ENCODE data around the gene ATP8B1. TPM values are rescaled to one million over a fixed set of nuclear protein-coding genes. Genes with fewer than 3 reads are reported as not detected.

Gene ATP8B1
- total and polyA plus RNA-seq, 4 experiments from 2014 or later = 0.24 TPM; not detected in 3

DNA sequence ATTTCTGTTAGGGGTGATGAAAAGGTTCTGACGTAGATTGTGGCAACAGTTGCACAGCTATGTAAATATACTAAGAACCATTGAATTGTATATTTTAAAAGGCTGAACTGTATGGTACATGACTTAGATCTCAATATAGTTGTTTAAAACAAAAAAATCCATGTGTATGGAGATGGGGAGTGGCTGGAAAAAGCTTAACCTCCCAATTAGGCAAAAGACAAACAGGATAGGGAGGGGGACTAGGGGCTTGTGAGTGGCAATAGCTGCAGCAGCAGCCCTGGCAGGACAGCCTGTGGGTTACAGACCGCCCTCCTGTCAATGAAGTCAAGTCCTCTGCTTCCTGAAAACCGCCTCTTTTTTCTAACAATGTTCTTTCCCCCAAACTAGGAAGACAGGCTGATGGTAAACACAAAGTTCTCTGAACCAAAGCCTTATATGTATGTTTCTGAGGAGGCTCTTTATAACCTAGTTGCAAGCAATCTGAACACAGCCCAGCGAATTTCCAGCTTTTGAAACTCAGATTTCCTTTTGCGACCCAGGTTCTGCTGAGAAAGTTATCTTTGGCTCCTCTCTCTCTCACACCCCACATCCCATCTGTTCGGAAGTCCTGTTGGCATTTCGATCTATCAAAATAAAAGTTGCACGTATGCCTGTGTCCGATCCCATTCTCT, 10.3 kb downstream of the ATP8B1 start:
- DNase-seq = no peak
- ChIA-PET POLR2A (ENCODE audit: partially characterized antibody) (no interaction called here), CTCF (ENCODE audit: partially characterized antibody) (no interaction called here)
- Histone ChIP-seq H3K27ac (ENCODE audit: low read depth, low read length) (no peak overlapping the region), H3K36me3 (ENCODE audit: insufficient read depth, low read length) (no peaks in the 10 kb centered on the region), H3K4me1 (ENCODE audit: insufficient read depth, low read length) (no peaks in the 10 kb centered on the region), H3K9me3 (ENCODE audit: control insufficient read depth in 1 of 2, low read length in 2 of 2) (no peaks in the 10 kb centered on the region), H3K4me3 (ENCODE audit: low read length in 2 of 2) (no peak overlapping the region), H3K27me3 (ENCODE audit: insufficient read depth, low read length) (no peaks in the 10 kb centered on the region)
- H3K27me3 Mint-ChIP-seq = peaks cover 7 to 9% of the 10 kb centered on the region in 2 donors
- H3K4me3 Mint-ChIP-seq = no peak overlapping the region
- peaks cover 0 to 11% (median 4%) of the 10 kb centered on the region in 8 donors for H3K9me3 Mint-ChIP-seq
- intact Hi-C loops (cut with micrococcal nuclease) = no loop called here
- H3K27ac Mint-ChIP-seq = no peak overlapping the region
- no peaks in the 10 kb centered on the region for H3K4me1 Mint-ChIP-seq
- H3K36me3 Mint-ChIP-seq = peaks cover 0 to 3% of the 10 kb centered on the region in 2 donors

DNA sequence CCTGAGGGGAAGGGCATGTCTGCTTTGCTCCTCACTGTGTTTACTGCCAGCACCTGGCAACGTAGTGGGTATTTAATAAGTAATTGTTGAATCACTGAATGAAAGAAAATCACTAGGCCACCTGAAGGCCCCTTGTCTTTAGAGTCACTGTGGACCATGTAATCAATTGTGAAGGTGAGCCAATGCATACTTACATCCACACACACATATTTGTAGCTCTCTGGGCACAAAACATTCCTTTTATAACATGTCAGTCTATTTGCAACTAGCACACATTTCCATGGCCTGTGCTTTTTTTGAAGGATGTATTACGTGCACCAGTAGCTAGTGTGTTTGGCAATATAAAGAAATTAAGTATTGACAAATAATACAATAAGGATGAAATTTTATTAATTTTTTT, 11.2 kb downstream of the ATP8B1 start:
- no peaks in the 10 kb centered on the region for H3K4me1 ChIP-seq (ENCODE audit: insufficient read depth, low read length)
- Mint-ChIP-seq H3K4me3 (no peak overlapping the region), H3K9me3 (peaks cover 0 to 11% (median 4%) of the 10 kb centered on the region in 8 donors), H3K36me3 (peaks cover 0 to 3% of the 10 kb centered on the region in 2 donors), H3K27me3 (peaks cover 7 to 9% of the 10 kb centered on the region in 2 donors), H3K27ac (no peak overlapping the region), H3K4me1 (no peaks in the 10 kb centered on the region)
- no peak overlapping the region for H3K4me3 ChIP-seq (ENCODE audit: low read length in 2 of 2)
- ChIA-PET POLR2A (ENCODE audit: partially characterized antibody) (no interaction called here), CTCF (ENCODE audit: partially characterized antibody) (no interaction called here)
- intact Hi-C loops (cut with micrococcal nuclease) = no loop called here
- H3K36me3 ChIP-seq (ENCODE audit: insufficient read depth, low read length) = no peaks in the 10 kb centered on the region
- H3K27me3 ChIP-seq (ENCODE audit: insufficient read depth, low read length) = no peaks in the 10 kb centered on the region
- no peak for DNase-seq
- H3K27ac ChIP-seq (ENCODE audit: low read depth, low read length) = no peak overlapping the region
- H3K9me3 ChIP-seq (ENCODE audit: control insufficient read depth in 1 of 2, low read length in 2 of 2) = no peaks in the 10 kb centered on the region

DNA sequence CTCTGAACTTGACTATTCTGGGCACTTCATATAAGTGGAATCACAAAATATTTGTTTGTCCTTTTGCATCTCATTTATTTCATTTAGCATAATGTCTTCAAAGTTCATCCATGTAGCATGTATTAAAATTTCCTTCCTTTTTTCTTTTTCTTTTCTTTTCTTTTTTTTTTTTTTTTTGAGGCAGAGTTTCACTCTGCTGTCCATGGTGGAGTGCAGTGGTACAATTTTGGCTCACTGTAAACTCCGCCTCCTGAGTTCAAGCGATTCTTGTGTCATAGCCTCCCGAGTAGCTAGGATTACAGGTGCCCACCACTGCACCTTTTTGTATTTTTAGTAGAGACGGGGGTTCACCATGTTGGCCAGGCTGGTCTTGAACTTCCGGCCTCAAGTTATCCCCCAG, 11.9 kb downstream of the ATP8B1 start:
- peaks cover 0 to 11% (median 4%) of the 10 kb centered on the region in 8 donors for H3K9me3 Mint-ChIP-seq
- POLR2A ChIA-PET (ENCODE audit: partially characterized antibody) = no interaction called here

DNA sequence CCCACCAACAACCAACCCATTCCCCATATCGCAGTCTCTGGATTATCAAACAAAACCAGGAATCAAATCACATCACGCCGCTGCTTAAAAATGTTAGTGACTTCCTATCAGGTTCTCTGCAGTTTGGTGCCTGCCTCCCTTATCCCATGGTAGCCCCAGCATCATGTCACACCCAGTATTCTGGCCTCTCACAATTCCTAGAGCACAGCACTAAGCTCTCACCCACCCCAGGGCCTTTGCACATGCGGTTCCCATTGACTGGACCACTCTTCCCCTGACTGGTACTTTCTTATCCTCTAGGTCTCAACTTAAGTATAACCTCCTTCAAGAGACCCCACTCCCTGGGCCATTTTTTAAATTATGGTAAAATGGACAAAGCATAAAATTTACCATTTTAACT, 12.8 kb downstream of the ATP8B1 start:
- Histone ChIP-seq H3K27ac (ENCODE audit: low read depth, low read length) (no peak overlapping the region), H3K9me3 (ENCODE audit: control insufficient read depth in 1 of 2, low read length in 2 of 2) (no peaks in the 10 kb centered on the region), H3K36me3 (ENCODE audit: insufficient read depth, low read length) (no peaks in the 10 kb centered on the region), H3K27me3 (ENCODE audit: insufficient read depth, low read length) (no peaks in the 10 kb centered on the region), H3K4me3 (ENCODE audit: low read length in 2 of 2) (no peak overlapping the region), H3K4me1 (ENCODE audit: insufficient read depth, low read length) (no peaks in the 10 kb centered on the region)
- Mint-ChIP-seq H3K4me3 (no peak overlapping the region), H3K9me3 (peaks cover 0 to 8% (median 2%) of the 10 kb centered on the region in 8 donors), H3K27me3 (peaks cover 2 to 9% of the 10 kb centered on the region in 2 donors), H3K27ac (no peak overlapping the region), H3K4me1 (no peaks in the 10 kb centered on the region), H3K36me3 (peaks cover 0 to 3% of the 10 kb centered on the region in 2 donors)
- DNase-seq = no peak
- CTCF ChIA-PET (ENCODE audit: partially characterized antibody) = no interaction called here
- POLR2A ChIA-PET (ENCODE audit: partially characterized antibody) = no interaction called here
- intact Hi-C loops (cut with micrococcal nuclease) = no loop called here

More for the DNA sequence above, 11.9 kb downstream of the ATP8B1 start:
- Histone ChIP-seq H3K9me3 (ENCODE audit: control insufficient read depth in 1 of 2, low read length in 2 of 2) (no peaks in the 10 kb centered on the region), H3K4me1 (ENCODE audit: insufficient read depth, low read length) (no peaks in the 10 kb centered on the region), H3K27me3 (ENCODE audit: insufficient read depth, low read length) (no peaks in the 10 kb centered on the region), H3K4me3 (ENCODE audit: low read length in 2 of 2) (no peak overlapping the region), H3K36me3 (ENCODE audit: insufficient read depth, low read length) (no peaks in the 10 kb centered on the region), H3K27ac (ENCODE audit: low read depth, low read length) (no peak overlapping the region)
- Mint-ChIP-seq H3K4me1 (no peaks in the 10 kb centered on the region), H3K27me3 (peaks cover 5 to 9% of the 10 kb centered on the region in 2 donors), H3K4me3 (no peak overlapping the region), H3K27ac (no peak overlapping the region), H3K36me3 (peaks cover 0 to 3% of the 10 kb centered on the region in 2 donors)
- CTCF ChIA-PET (ENCODE audit: partially characterized antibody) = no interaction called here
- no peak for DNase-seq
- intact Hi-C loops (cut with micrococcal nuclease) = no loop called here

DNA sequence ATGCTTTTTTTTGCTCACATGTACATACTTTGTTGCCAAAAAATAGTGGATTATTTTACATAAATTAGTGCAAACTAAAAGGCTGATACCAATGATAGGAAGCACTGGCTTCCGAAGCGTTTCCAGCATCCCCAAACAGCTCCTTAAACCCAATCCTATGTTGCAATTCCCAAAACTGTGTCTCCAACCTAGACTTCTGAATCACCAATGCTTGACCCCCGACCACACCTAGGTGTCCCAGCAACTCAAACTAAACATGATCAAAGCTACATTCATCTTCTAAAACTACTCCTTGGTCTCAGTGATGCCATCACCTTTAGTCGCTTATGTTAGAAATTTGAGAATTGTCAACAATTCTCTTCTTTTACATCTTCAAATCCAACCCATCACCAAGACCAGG, 13.4 kb downstream of the ATP8B1 start:
- ChIA-PET POLR2A (ENCODE audit: partially characterized antibody) (no interaction called here), CTCF (ENCODE audit: partially characterized antibody) (no interaction called here)
- H3K4me1 Mint-ChIP-seq = no peaks in the 10 kb centered on the region
- no peaks in the 10 kb centered on the region for H3K9me3 ChIP-seq (ENCODE audit: control insufficient read depth in 1 of 2, low read length in 2 of 2)
- H3K36me3 ChIP-seq (ENCODE audit: insufficient read depth, low read length) = no peaks in the 10 kb centered on the region
- no peaks in the 10 kb centered on the region for H3K4me1 ChIP-seq (ENCODE audit: insufficient read depth, low read length)
- no peaks in the 10 kb centered on the region for H3K27me3 ChIP-seq (ENCODE audit: insufficient read depth, low read length)
- H3K4me3 Mint-ChIP-seq = no peak overlapping the region
- DNase-seq = no peak
- no peak overlapping the region for H3K27ac ChIP-seq (ENCODE audit: low read depth, low read length)
- no peak overlapping the region for H3K4me3 ChIP-seq (ENCODE audit: low read length in 2 of 2)
- peaks cover 2 to 9% of the 10 kb centered on the region in 2 donors for H3K27me3 Mint-ChIP-seq
- H3K9me3 Mint-ChIP-seq = peaks cover 0 to 5% (median 0%) of the 10 kb centered on the region in 8 donors
- H3K27ac Mint-ChIP-seq = no peak overlapping the region
- intact Hi-C loops (cut with micrococcal nuclease) = no loop called here
- peaks cover 0 to 3% of the 10 kb centered on the region in 2 donors for H3K36me3 Mint-ChIP-seq

DNA sequence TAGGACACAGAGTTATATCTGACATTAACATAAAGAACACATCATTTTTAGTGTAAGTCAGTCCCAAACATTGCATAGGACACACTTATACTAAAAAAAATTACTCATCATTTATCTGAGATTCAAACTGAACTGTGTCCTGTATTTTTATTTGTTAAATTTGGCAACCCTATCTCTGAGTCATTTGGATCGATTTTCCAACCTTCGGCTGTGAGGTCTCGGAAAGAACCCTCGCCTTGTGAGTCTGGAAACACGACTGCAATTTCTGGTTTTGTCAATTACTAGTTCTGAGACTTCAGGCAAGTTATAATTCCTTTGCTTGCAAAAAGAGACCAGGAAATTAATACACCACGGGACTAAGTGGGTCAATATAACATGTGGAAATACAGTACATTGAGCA, 14.0 kb downstream of the ATP8B1 start:
- H3K4me1 Mint-ChIP-seq = no peaks in the 10 kb centered on the region
- no peak overlapping the region for H3K4me3 ChIP-seq (ENCODE audit: low read length in 2 of 2)
- peaks cover 0 to 4% (median 0%) of the 10 kb centered on the region in 8 donors for H3K9me3 Mint-ChIP-seq
- no peaks in the 10 kb centered on the region for H3K36me3 Mint-ChIP-seq
- H3K36me3 ChIP-seq (ENCODE audit: insufficient read depth, low read length) = no peaks in the 10 kb centered on the region
- H3K9me3 ChIP-seq (ENCODE audit: control insufficient read depth in 1 of 2, low read length in 2 of 2) = no peaks in the 10 kb centered on the region
- H3K27me3 ChIP-seq (ENCODE audit: insufficient read depth, low read length) = no peaks in the 10 kb centered on the region
- H3K27ac ChIP-seq (ENCODE audit: low read depth, low read length) = no peak overlapping the region
- POLR2A ChIA-PET (ENCODE audit: partially characterized antibody) = no interaction called here
- no peaks in the 10 kb centered on the region for H3K4me1 ChIP-seq (ENCODE audit: insufficient read depth, low read length)
- DNase-seq = no peak
- peaks cover 2 to 9% of the 10 kb centered on the region in 2 donors for H3K27me3 Mint-ChIP-seq
- H3K27ac Mint-ChIP-seq = no peak overlapping the region
- CTCF ChIA-PET (ENCODE audit: partially characterized antibody) = no interaction called here
- H3K4me3 Mint-ChIP-seq = no peak overlapping the region
- intact Hi-C loops (cut with micrococcal nuclease) = no loop called here

DNA sequence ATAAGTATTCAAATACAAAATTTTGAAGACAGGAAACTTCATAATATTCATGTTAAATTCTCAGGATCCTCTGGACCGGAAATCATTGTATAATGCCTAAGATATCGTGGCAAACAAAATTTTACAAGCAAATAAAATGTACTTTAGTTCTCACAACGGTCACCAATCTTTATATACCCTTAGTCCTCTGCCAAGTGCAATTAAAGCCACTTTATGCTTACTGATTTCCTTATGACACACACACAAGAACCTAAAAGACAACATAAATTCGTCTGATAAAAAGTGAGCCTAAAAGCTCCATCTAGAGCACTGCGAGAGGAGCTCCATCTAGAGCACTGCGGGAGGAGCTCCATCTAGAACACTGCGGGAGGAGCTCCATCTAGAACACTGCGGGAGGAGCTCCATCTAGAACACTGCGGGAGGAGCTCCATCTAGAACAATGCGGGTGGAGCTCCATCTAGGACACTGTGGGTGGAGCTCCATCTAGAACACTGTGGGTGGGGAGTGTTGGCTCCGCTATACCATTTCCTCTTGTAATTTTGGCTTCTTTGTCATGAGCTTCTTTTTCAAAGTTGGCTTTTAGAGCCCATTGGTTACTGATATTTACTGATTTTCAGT, 15.9 kb downstream of the ATP8B1 start:
- DNase-seq = no peak
- no peaks in the 10 kb centered on the region for H3K4me1 Mint-ChIP-seq

More for the DNA sequence above, 15.9 kb downstream of the ATP8B1 start:
- H3K4me1 ChIP-seq (ENCODE audit: insufficient read depth, low read length) = no peaks in the 10 kb centered on the region
- Mint-ChIP-seq H3K27ac (no peak overlapping the region), H3K9me3 (peaks cover 0 to 3% (median 0%) of the 10 kb centered on the region in 8 donors), H3K4me3 (no peak overlapping the region), H3K36me3 (no peaks in the 10 kb centered on the region), H3K27me3 (no peaks in the 10 kb centered on the region)
- H3K27ac ChIP-seq (ENCODE audit: low read depth, low read length) = no peak overlapping the region
- no peaks in the 10 kb centered on the region for H3K27me3 ChIP-seq (ENCODE audit: insufficient read depth, low read length)
- ChIA-PET POLR2A (ENCODE audit: partially characterized antibody) (no interaction called here), CTCF (ENCODE audit: partially characterized antibody) (no interaction called here)
- no peaks in the 10 kb centered on the region for H3K36me3 ChIP-seq (ENCODE audit: insufficient read depth, low read length)
- no peaks in the 10 kb centered on the region for H3K9me3 ChIP-seq (ENCODE audit: control insufficient read depth in 1 of 2, low read length in 2 of 2)
- intact Hi-C loops (cut with micrococcal nuclease) = no loop called here
- no peak overlapping the region for H3K4me3 ChIP-seq (ENCODE audit: low read length in 2 of 2)

Data from CD4-positive, alpha-beta memory T cell (primary cell).